ENCODE data around the gene NCAPH2.

The NCAPH2 gene

DNA sequence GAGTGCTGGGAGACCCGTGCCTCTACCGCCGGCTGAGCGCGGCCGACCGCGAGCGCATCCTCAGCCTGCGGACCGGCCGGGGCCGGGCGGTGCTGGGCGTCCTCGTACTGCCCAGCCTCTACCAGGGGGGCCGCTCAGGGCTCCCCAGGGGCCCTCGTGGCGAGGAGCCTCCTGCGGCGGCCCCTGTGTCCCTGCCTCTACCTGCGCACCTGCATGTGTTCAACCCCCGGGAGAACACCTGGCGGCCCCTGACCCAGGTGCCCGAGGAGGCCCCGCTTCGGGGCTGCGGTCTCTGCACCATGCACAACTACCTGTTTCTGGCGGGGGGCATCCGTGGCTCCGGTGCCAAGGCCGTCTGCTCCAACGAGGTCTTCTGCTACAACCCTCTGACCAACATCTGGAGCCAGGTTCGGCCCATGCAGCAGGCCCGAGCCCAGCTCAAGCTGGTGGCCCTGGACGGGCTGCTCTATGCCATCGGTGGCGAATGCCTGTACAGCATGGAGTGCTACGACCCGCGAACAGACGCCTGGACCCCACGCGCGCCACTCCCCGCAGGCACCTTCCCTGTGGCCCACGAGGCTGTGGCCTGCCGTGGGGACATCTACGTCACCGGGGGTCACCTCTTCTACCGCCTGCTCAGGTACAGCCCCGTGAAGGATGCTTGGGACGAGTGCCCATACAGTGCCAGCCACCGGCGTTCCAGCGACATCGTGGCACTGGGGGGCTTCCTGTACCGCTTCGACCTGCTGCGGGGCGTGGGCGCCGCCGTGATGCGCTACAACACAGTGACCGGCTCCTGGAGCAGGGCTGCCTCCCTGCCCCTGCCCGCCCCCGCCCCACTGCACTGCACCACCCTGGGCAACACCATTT, 41.1 kb downstream of the NCAPH2 start:
- DNase-seq (ENCODE audit: low spot score) = no peak
- in situ Hi-C loops (cut with MboI; ENCODE audit: low pct_unique_long_range_greater_than_20kb, low sequenced_read_pairs, unreplicated experiment) = no loop called here
- TF ChIP-seq, protein P1, sequence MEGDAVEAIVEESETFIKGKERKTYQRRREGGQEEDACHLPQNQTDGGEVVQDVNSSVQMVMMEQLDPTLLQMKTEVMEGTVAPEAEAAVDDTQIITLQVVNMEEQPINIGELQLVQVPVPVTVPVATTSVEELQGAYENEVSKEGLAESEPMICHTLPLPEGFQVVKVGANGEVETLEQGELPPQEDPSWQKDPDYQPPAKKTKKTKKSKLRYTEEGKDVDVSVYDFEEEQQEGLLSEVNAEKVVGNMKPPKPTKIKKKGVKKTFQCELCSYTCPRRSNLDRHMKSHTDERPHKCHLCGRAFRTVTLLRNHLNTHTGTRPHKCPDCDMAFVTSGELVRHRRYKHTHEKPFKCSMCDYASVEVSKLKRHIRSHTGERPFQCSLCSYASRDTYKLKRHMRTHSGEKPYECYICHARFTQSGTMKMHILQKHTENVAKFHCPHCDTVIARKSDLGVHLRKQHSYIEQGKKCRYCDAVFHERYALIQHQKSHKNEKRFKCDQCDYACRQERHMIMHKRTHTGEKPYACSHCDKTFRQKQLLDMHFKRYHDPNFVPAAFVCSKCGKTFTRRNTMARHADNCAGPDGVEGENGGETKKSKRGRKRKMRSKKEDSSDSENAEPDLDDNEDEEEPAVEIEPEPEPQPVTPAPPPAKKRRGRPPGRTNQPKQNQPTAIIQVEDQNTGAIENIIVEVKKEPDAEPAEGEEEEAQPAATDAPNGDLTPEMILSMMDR (IDR thresholded peaks at IDR 0.05; ENCODE audit: extremely low read depth, insufficient read depth, missing control alignments) = no peak

GRCh38 chr22:50550395-50550794, 42.4 kb downstream of the NCAPH2 start:
- DNase-seq (ENCODE audit: low spot score) = no peak
- TF ChIP-seq, protein P1 (IDR thresholded peaks at IDR 0.05; ENCODE audit: extremely low read depth, insufficient read depth, missing control alignments) = no peak
- in situ Hi-C loops (cut with MboI; ENCODE audit: low pct_unique_long_range_greater_than_20kb, low sequenced_read_pairs, unreplicated experiment) = no loop called here

- in situ Hi-C loops (cut with MboI; ENCODE audit: low pct_unique_long_range_greater_than_20kb, low sequenced_read_pairs, unreplicated experiment) = no loop called here
- no peak for DNase-seq (ENCODE audit: low spot score)
- TF ChIP-seq, protein P1 (IDR thresholded peaks at IDR 0.05; ENCODE audit: extremely low read depth, insufficient read depth, missing control alignments) = no peak
These were observed 43.2 kb downstream of the NCAPH2 start for GRCh38 chr22:50551160-50551752.

GRCh38 chr22:50553310-50553709, 45.3 kb downstream of the NCAPH2 start:
- DNase-seq (ENCODE audit: low spot score) = no peak
- TF ChIP-seq, protein P1 (IDR thresholded peaks at IDR 0.05; ENCODE audit: extremely low read depth, insufficient read depth, missing control alignments) = no peak
- in situ Hi-C loops (cut with MboI; ENCODE audit: low pct_unique_long_range_greater_than_20kb, low sequenced_read_pairs, unreplicated experiment) = no loop called here

- in situ Hi-C loops (cut with MboI; ENCODE audit: low pct_unique_long_range_greater_than_20kb, low sequenced_read_pairs, unreplicated experiment) = no loop called here
- TF ChIP-seq, protein P1 (IDR thresholded peaks at IDR 0.05; ENCODE audit: extremely low read depth, insufficient read depth, missing control alignments) = no peak
- DNase-seq (ENCODE audit: low spot score) = no peak
These were observed 48.7 kb downstream of the NCAPH2 start for GRCh38 chr22:50556703-50557102.

DNA sequence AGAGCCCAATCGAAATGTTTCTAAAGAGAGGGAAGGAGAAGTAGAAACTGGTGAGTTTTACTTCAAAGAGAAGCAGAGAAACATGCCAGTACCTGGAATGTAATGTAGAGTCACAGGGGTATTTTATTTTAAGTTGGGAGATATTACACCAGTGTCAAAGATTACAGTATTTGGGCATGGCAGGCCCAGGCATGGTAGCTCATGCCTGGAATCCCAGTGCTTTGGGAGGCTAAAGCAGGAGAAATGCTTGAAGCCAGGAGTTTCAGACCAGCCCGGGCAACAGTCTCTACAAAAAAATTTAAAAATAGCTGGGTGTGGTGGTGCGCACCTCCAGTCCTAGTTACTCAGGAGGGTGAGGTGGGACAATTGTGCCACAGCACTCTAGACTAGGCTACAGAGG, 52.0 kb downstream of the NCAPH2 start:
- in situ Hi-C loops (cut with MboI; ENCODE audit: low pct_unique_long_range_greater_than_20kb, low sequenced_read_pairs, unreplicated experiment) = no loop called here
- DNase-seq (ENCODE audit: low spot score) = no peak
- TF ChIP-seq, protein P1 (IDR thresholded peaks at IDR 0.05; ENCODE audit: extremely low read depth, insufficient read depth, missing control alignments) = no peak

All from GM13977 (cell line).